Upper lobe of left lung (tissue), 6 donors: ENCODE measurements around the gene KBTBD12. TPM values are rescaled to one million over a fixed set of nuclear protein-coding genes. Genes with fewer than 3 reads are reported as not detected.

Experiments
- ATAC-seq, 2 donors: fragments of 200-7000 bp; cut with Tn5 transposase; one replicate each; pipeline ENCODE4 v1.9.1; 2022; ENCODE audit warnings: mild to moderate bottlenecking in 2 of 2, moderate library complexity in 2 of 2; ENCODE audit not compliant: low FRiP score in 2 of 2
- DNase-seq, 2 donors: peaks; one replicate each; pipeline ENCODE4 v3.0.0-alpha.2; 2019 to 2020
- H3K27ac ChIP-seq, 4 donors: fragments of 200-600 bp; sonication (generic); one replicate each; pipeline ENCODE4 v1.5.1; 2016 to 2019
- H3K27me3 ChIP-seq, 4 donors: fragments of 200-600 bp; sonication (generic); one replicate each; pipeline ENCODE4 v1.5.1; 2017 to 2019
- H3K36me3 ChIP-seq, 4 donors: fragments of 200-600 bp; sonication (generic); one replicate each; pipeline ENCODE4 v1.5.1; 2016 to 2019
- H3K4me1 ChIP-seq, 4 donors: fragments of 200-600 bp; sonication (generic); one replicate each; pipeline ENCODE4 v1.5.1; 2018 to 2019
- H3K4me3 ChIP-seq, 4 donors: fragments of 200-600 bp; sonication (generic); one replicate each; pipeline ENCODE4 v1.5.1; 2017 to 2019; ENCODE audit warnings: mild to moderate bottlenecking in 2 of 4, moderate library complexity in 1 of 4
- H3K9me3 ChIP-seq, 4 donors: fragments of 200-600 bp; sonication (generic); one replicate each; pipeline ENCODE4 v1.5.1; 2018 to 2019
- CTCF ChIP-seq, 6 experiments: fragments of 450-650 bp in 4 of 6; fragments of 200-600 bp in 2 of 6; sonication (generic) in 2 of 6; IDR thresholded peaks; one replicate each; pipeline ENCODE4 v1.5.1; 2016 to 2019; ENCODE audit warnings: antibody characterized with exemption in 6 of 6
- EP300 ChIP-seq, 4 donors: sonication (generic); formaldehyde crosslinking; IDR thresholded peaks; one replicate each; pipeline ENCODE4 v1.5.1; 2017; ENCODE audit warnings: antibody characterized with exemption in 4 of 4, control low read depth in 2 of 4
- POLR2A ChIP-seq, 4 donors: fragments of 450-650 bp; IDR thresholded peaks; one replicate each; pipeline ENCODE4 v1.5.1; 2016 to 2017; ENCODE audit warnings: antibody characterized with exemption in 4 of 4, mild to moderate bottlenecking in 2 of 4
- POLR2AphosphoS5 ChIP-seq, 2 donors: sonication (generic); formaldehyde crosslinking; IDR thresholded peaks; one replicate each; pipeline ENCODE4 v1.5.1; 2017; ENCODE audit warnings: antibody characterized with exemption in 2 of 2
- WGBS, 2 donors: methylation state at CpG; one replicate each; pipeline ENCODE4 v1.1.5; 2017 to 2018; 5-methylcytosine and 5-hydroxymethylcytosine counted together
- total RNA-seq, 6 donors: library from RNA; depleted of rRNA in 4 of 6; stranded (reverse); fragments of >200 nt in 4 of 6; gene quantifications; one replicate each; pipeline versions ENCODE4 v1.1.0 to v1.2.1, GENCODE V29; 2016 to 2021
- donor health status: DM: no; HTN: no; CAD: no; lungs with moderate emphysema.
- donor health status: DM: no; HTN: yes; CAD: no; lungs with severe emphysema.

The KBTBD12 gene
- total RNA-seq, 6 donors from 2014 or later, result 0.37 to 2.1 (median 0.71) TPM

GRCh38 chr3:127887321-127887720 lies 27.7 kb upstream of the KBTBD12 start:
- Histone ChIP-seq H3K4me3 (no peak overlapping the region), H3K27ac (no peak overlapping the region), H3K9me3 (peaks cover 0 to 12% (median 6%) of the 10 kb centered on the region in 4 donors), H3K4me1 (no peaks in the 10 kb centered on the region), H3K27me3 (no peaks in the 10 kb centered on the region), H3K36me3 (no peaks in the 10 kb centered on the region)
- ATAC-seq (no peak), DNase-seq (no peak)
- 69 to 76% methylated on average over 4 of the region's 4 CpGs for WGBS, 2 donors
- TF ChIP-seq CTCF (IDR thresholded peaks at IDR 0.05), result no peak
- no peak for TF ChIP-seq EP300 (IDR thresholded peaks at IDR 0.05)
- no peak for TF ChIP-seq POLR2AphosphoS5 (IDR thresholded peaks at IDR 0.05)
- TF ChIP-seq POLR2A (IDR thresholded peaks at IDR 0.05), result no peak

- DNase-seq (no peak), ATAC-seq (no peak)
- 79 to 83% methylated on average over 2 to 4 of the region's 4 CpGs for WGBS, 2 donors
- Histone ChIP-seq H3K27ac (no peak overlapping the region), H3K4me1 (no peaks in the 10 kb centered on the region), H3K27me3 (no peaks in the 10 kb centered on the region), H3K4me3 (no peak overlapping the region), H3K9me3 (peaks cover 0 to 12% (median 6%) of the 10 kb centered on the region in 4 donors), H3K36me3 (no peaks in the 10 kb centered on the region)
- no peak for TF ChIP-seq POLR2A (IDR thresholded peaks at IDR 0.05)
- no peak for TF ChIP-seq POLR2AphosphoS5 (IDR thresholded peaks at IDR 0.05)
- no peak for TF ChIP-seq CTCF (IDR thresholded peaks at IDR 0.05)
- no peak for TF ChIP-seq EP300 (IDR thresholded peaks at IDR 0.05)
Observed at GRCh38 chr3:127888156-127888555, 26.9 kb upstream of the KBTBD12 start.

GRCh38 chr3:127888564-127889107 lies 26.4 kb upstream of the KBTBD12 start:
- no peaks in the 10 kb centered on the region for H3K4me1 ChIP-seq
- no peak overlapping the region for H3K27ac ChIP-seq
- H3K9me3 ChIP-seq, result peaks cover 0 to 12% (median 6%) of the 10 kb centered on the region in 4 donors
- TF ChIP-seq POLR2AphosphoS5 (IDR thresholded peaks at IDR 0.05) (peak in 1 of 2 donors; percentile 7), POLR2A (IDR thresholded peaks at IDR 0.05) (no peak), CTCF (IDR thresholded peaks at IDR 0.05) (no peak), EP300 (IDR thresholded peaks at IDR 0.05) (no peak)
- H3K4me3 ChIP-seq, result no peak overlapping the region
- no peak for DNase-seq
- H3K27me3 ChIP-seq, result no peaks in the 10 kb centered on the region
- peak; percentile 19 to 76 for ATAC-seq
- H3K36me3 ChIP-seq, result no peaks in the 10 kb centered on the region
- WGBS, 2 donors, result 69 to 72% methylated on average over 8 of the region's 8 CpGs

- 63 to 72% methylated on average over 1 of the region's 1 CpG for WGBS, 2 donors
- ATAC-seq, result peak in 1 of 2 donors; percentile 75
- TF ChIP-seq POLR2A (IDR thresholded peaks at IDR 0.05) (no peak), CTCF (IDR thresholded peaks at IDR 0.05) (no peak), EP300 (IDR thresholded peaks at IDR 0.05) (no peak), POLR2AphosphoS5 (IDR thresholded peaks at IDR 0.05) (no peak)
- H3K4me1 ChIP-seq, result no peaks in the 10 kb centered on the region
- H3K4me3 ChIP-seq, result no peak overlapping the region
- no peak overlapping the region for H3K27ac ChIP-seq
- H3K36me3 ChIP-seq, result no peaks in the 10 kb centered on the region
- peaks cover 0 to 12% (median 6%) of the 10 kb centered on the region in 4 donors for H3K9me3 ChIP-seq
- no peaks in the 10 kb centered on the region for H3K27me3 ChIP-seq
- no peak for DNase-seq
Observed at GRCh38 chr3:127889461-127889863, 25.6 kb upstream of the KBTBD12 start.
